ENCODE data around the gene XBP1.
"Not testable (repeated sequence)": the region's sequence is repeated elsewhere in the genome, so short reads cannot be mapped to it uniquely, and the experiment has no call there.

XBP1 gene

DNA sequence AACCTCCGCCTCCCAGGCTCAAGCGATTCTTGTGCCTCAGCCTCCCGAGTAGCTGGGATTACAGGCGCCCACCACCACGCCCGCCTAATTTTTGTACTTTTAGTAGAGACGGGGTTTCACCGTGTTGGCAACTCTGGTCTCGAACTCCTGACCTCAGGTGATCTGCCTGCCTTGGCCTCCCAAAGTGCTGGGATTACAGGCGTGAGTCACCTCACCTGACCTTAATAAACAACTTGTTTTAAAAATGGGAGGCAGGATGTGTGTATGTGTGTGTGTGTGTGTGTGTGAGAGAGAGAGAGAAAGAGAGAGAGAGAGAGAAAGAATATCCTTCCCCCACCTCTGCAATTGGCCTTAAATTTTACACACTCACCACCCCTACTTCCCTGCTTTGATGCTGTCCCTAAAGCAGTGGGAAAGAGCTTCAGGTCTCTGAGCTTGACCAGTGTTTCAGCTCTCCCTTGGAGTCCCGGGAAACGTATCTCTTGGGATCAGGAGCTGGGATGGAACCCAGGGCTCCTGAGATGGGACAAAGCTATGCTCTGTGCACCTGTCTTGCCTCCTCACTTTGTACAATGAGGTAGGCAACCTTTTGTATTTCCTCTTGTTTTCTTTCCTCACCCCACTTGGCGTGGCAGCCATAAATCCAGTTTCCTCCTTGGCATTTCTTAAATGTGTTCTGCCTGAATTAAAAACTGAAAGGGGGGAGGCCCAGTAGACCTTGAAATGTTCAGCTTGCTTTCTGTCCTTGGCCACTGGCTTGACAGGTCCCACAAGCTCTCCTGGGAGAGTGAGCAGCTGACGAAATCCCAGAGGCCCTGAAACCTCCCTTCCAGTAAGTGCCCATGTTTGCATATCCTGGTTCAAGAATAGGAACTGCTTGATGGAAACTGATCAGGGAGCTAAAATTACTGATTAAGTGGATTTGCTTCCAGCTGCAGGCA, 17.8 kb upstream of the XBP1 start:
- DNase-seq (ENCODE audit: low read depth): no peak

DNA sequence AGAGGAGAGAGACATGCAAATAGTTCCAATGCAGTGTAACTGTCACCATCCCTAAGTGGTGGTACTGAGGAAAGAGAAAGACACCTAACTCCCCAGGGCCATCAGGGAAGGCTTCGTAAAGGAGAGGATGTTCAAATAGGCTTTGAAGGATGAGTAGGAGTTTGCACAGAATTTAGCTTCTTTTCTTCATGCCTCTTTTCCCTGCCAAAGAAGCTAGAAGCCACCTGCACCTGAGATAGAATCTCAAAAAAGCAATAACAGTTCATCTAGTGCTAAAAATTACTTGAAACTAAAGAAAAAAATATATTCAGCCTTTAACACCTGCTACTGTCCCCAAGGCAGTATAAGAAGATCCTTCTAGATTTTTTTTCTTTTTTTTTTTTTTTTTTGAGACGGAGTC, 16.7 kb upstream of the XBP1 start:
- DNase-seq (ENCODE audit: low read depth): no peak

DNA sequence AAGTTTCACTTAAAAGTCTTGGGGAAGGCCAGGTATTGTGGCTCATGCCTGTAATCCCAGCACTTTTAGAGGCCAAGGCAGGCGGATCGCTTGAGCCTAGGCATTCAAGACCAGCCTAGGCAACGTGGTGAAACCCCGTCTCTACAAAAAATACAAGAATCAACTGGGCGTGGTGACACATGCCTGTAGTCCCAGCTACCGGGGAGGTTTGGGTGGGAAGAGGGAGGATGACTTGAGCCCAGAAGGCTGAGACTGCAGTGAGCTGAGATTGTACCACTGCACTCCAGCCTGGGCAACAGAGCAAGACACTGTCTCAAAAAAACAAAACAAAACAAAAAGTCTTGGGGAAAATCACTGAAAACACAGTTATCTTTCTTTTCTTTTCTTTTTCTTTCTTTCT, 15.4 kb upstream of the XBP1 start:
- DNase-seq (ENCODE audit: low read depth): no peak

- DNase-seq (ENCODE audit: low read depth): no peak
These were observed 14.7 kb upstream of the XBP1 start for GRCh38 chr22:28815111-28815510.

- no peak for DNase-seq (ENCODE audit: low read depth)
These were observed 13.6 kb upstream of the XBP1 start for GRCh38 chr22:28813772-28814518.

GRCh38 chr22:28812516-28812915, 12.1 kb upstream of the XBP1 start:
- DNase-seq (ENCODE audit: low read depth): no peak

DNA sequence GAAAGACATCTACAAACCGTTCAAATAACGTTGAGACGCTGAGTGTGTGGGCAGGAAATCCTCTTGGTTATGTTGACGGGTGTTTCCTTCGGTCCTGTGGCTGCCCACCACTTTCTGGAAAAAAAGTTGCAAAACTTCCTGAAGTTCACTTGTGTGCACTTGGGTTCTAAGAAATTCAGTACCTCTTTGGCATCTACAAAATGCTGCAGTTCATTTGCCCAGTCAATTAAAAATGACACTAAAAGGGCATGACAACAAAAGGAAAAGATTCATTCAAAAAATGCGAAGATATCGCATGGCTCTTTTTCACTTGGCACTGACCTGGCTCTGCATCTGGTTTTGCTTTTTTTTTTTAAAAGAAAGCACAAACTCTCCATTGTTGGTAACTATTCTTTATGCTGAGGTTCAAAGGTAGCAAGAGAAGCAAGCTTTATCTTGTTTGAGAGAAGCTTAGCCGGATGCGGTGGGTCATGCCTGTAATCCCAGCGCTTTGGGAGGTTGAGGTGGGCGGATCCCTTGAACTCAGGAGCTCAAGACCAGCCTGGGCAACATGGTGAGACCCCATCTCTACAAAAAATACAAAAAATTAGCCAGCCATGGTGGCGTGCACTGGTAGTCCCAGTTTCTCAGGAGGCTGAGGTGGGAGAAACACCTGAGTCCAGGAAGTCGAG, 10.6 kb upstream of the XBP1 start:
- DNase-seq (ENCODE audit: low read depth): no peak

- no peak for DNase-seq (ENCODE audit: low read depth)
These were observed 8.5 kb upstream of the XBP1 start for GRCh38 chr22:28808716-28809355.

- not testable (repeated sequence) for DNase-seq (ENCODE audit: low read depth)
These were observed 5.1 kb upstream of the XBP1 start for GRCh38 chr22:28805426-28805825.

- DNase-seq (ENCODE audit: low read depth): no peak
These were observed 2.3 kb upstream of the XBP1 start for GRCh38 chr22:28802595-28803123.

GRCh38 chr22:28801845-28802594, 1.7 kb upstream of the XBP1 start:
- no peak for DNase-seq (ENCODE audit: low read depth)

DNA sequence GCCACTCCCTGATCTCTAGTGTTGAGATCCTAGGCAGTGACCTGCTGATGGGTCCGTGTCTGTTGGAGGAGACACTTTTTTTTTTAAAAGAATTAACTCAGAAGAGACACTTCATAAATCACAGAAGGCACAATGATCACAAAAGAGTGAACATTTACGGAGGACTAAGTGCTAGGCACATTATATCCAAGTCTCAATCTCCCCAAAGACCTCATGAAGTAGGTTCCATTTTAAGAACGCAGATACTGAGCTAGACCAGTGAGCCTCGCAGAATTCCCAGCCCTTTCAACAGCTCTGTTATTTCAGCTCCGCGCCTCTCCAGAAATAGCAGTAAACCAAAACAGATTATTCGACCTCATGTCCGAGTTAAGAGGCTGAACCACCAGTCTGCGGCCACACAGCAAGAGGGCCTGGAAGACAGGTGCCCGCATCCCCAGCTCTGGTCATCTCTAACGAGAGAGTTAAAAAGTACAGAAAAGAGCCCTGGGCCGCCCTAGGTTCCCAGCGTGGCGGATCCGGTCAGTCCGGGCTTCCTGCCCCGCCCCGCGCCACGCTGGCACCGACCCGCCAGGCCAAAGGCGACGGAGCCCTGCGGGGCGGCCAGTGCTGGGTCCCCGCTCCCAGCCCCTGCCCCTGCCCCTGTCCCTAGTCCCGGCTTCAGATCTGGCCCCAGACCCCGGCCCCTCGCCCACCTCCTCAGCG, 612 bp downstream of the XBP1 start:
- DNase-seq (ENCODE audit: low read depth): peak; percentile 34

DNA sequence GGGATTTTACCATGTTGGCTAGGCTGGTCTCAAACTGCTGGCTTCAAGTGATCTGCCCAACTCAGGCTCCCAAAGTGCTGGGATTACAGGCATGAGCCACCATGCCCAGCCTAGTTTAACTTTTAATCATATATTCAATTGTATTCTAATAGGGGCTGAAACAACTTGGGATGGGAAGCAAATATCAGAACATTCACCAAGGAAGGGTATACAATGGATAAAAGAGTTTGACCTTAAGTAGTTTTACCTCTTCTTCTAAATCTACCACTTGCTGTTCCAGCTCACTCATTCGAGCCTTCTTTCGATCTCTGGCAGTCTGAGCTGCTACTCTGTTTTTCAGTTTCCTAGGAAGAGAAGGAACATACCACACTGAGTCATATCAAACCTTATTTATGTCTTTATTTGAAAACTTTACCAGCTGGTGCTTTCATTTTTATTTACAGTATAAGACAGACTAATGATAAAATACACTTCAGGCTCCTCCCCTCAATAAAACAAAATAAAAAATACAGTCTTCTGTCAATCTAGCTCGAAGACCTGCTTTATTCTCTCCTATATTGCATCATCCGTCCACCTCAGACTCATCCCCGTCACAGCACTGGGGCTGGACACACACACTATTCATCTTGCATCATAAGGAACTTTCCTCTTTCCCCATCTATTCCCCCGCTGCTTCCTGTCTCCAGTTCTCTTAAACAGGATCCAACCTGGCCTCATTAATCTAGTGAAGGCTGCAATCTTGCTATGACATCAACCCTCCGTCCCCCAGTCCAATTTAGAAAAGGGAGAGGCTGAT, 1.4 kb downstream of the XBP1 start:
- peak; percentile 84 for DNase-seq (ENCODE audit: low read depth)

DNA sequence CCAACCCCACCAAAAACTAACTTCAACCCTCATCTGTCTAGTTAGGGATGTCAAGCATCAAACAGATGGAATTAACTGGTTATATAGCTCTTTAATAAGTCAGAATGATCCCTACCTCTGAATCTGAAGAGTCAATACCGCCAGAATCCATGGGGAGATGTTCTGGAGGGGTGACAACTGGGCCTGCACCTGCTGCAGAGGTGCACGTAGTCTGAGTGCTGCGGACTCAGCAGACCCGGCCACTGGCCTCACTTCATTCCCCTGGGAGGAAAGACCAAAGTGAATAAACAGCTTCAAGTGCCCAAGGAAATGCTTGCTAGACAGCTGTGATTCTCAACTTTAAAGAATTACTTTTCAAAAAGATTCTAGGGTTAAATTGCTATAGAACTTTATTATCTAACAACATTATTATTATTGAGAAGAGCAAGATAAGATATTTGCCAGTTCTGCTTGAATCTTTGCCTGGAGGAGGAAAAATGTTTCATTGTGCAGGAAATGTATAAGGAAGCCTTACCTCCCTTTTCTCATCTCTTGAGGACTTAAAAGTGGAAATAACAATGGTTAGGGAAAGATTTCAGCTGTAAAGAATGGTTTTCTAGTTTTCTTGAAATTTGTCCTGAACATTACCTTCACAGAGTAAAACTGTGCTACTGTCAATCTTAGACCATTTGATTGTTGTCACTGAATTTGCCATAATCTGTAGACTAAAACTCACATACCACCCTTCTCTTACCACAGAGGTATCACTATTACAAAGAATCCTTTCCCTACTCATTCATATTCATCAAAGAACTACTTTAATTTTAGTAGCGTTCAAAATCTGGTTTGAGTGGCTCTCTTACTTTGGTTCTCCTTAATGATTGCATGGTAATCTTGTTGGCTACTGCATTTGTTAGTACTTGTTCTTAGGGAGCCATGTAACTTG, 4.2 kb downstream of the XBP1 start:
- DNase-seq (ENCODE audit: low read depth): no peak

DNA sequence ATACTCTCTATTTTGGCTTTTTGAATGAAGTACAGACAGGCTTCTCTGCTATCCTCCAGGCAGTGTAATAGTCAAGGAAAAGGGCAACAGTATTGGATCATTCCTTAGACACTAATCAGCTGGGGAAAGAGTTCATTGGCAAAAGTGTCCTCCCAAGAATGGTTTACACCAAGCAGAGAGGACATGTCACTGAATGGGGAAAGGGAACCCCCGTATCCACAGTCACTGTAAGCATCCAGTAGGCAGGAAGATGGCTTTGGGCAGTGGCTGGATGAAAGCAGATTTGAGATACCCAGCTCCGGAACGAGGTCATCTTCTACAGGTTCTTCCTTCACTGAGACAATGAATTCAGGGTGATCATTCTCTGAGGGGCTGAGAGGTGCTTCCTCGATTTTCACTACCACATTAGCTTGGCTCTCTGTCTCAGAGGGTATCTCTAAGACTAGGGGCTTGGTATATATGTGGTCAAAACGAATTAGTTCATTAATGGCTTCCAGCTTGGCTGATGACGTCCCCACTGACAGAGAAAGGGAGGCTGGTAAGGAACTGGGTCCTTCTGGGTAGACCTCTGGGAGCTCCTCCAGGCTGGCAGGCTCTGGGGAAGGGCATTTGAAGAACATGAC, 5.2 kb downstream of the XBP1 start:
- no peak for DNase-seq (ENCODE audit: low read depth)

GRCh38 chr22:28793976-28794584, 6.3 kb downstream of the XBP1 start:
- DNase-seq (ENCODE audit: low read depth): no peak

DNA sequence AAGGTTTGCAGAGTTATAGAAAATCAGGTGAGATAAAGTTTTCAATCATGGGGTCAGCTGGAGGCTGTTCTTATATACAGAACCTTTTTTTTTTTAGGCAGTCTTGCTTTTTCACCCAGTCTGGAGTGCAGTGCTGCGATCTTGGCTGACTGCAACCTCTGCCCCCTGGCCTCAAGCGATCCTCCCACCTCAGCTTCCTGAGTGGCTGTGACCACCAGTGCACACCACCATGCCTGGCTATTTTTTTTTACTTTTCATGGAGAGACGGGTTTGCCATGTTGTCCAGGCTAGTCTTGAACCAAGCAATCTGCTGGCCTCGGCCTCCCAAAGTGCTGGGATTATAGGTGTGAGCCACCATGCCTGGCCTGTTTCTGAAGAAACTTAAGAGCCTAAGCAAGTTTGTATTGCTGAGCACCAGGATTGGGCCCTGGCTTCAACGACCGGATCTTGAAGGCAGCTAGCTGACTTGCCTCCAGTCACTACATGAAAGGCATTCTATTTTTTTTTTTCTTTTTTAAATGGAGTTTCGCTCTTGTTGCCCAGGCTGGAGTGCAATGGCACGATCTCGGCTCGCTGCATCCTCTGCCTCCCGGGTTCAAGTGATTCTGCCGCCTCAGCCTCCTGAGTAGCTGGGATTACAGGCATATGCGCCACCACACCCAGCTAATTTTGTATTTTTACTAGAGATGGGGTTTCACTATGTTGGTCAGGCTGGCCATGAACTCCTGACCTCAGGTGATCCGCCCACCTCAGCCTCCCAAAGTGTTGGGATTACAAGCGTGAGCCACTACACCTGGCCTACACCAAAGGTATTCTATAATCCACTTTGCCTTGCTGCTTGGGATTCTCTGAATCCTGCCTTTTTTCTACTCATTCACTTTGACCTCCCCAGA, 7.6 kb downstream of the XBP1 start:
- DNase-seq (ENCODE audit: low read depth): no peak
